GM21529 (cell line): ENCODE results near the gene HSBP1L1.
A peak's percentile ranks its signal among the peaks of the same experiment; 100 is the strongest.

ENCODE experiments used
- ATAC-seq: cut with Tn5 transposase; IDR thresholded peaks from one replicate; pipeline ENCODE4 v1.9.1; 2021; ENCODE audit not compliant: unreplicated experiment

Gene HSBP1L1

GRCh38 chr18:79964330-79965118 lies at the start of gene HSBP1L1:
TSS of gene HSBP1L1 (plus strand) at chr18:79964643. CDS start at chr18:79964736, 93 bp downstream.
- peak; percentile 83 for ATAC-seq

GRCh38 chr18:79915161-79916127 lies 49.0 kb upstream of the HSBP1L1 start:
- no peak for ATAC-seq

GRCh38 chr18:79916128-79916494 lies 48.3 kb upstream of the HSBP1L1 start:
- no peak for ATAC-seq

- ATAC-seq: no peak
Observed at GRCh38 chr18:79916546-79917168, 47.8 kb upstream of the HSBP1L1 start.

GRCh38 chr18:79917169-79917852 lies 47.1 kb upstream of the HSBP1L1 start:
- ATAC-seq: no peak

- no peak for ATAC-seq
Observed at GRCh38 chr18:79917853-79918614, 46.4 kb upstream of the HSBP1L1 start.

- ATAC-seq: no peak
Observed at GRCh38 chr18:79918615-79919011, 45.8 kb upstream of the HSBP1L1 start.

GRCh38 chr18:79919089-79919488 lies 45.4 kb upstream of the HSBP1L1 start:
- ATAC-seq: no peak

- ATAC-seq: no peak
Observed at GRCh38 chr18:79921984-79922965, 42.2 kb upstream of the HSBP1L1 start.

- ATAC-seq: no peak
Observed at GRCh38 chr18:79922971-79923411, 41.5 kb upstream of the HSBP1L1 start.

- no peak for ATAC-seq
Observed at GRCh38 chr18:79923896-79924585, 40.4 kb upstream of the HSBP1L1 start.

GRCh38 chr18:79924814-79925731 lies 39.4 kb upstream of the HSBP1L1 start:
- no peak for ATAC-seq

- ATAC-seq: no peak
Observed at GRCh38 chr18:79926306-79926705, 38.1 kb upstream of the HSBP1L1 start.

GRCh38 chr18:79926715-79927606 lies 37.5 kb upstream of the HSBP1L1 start:
- no peak for ATAC-seq

GRCh38 chr18:79927607-79928562 lies 36.6 kb upstream of the HSBP1L1 start:
- no peak for ATAC-seq
